K562 (cell line): ENCODE data around the gene DHRS4L2. TPM values are rescaled to one million over a fixed set of nuclear protein-coding genes. Genes with fewer than 3 reads are reported as not detected.
"Not testable (repeated sequence)": the region's sequence is repeated elsewhere in the genome, so short reads cannot be mapped to it uniquely, and the experiment has no call there.

Source experiments
- ATAC-seq: fragments of 200-7000 bp; cut with Tn5 transposase; 3 replicates; pipeline ENCODE4 v1.9.1; 2020; ENCODE audit warnings: moderate library complexity
- BruUV-seq: library from RNA; stranded (reverse); fragments of 400-500 nt; replicated peaks from 2 replicates; lab custom pipeline; 2021; lab: Mats Ljungman, UMichigan
- CTCF ChIA-PET: fragments of 300-600 bp; formaldehyde crosslinking; extraction: SDS; loops from one replicate; lab custom pipeline; 2021; ENCODE audit warnings: low intra/inter-chr PET ratio; lab: Yijun Ruan, JAX
- POLR2A ChIA-PET: fragments of 300-600, 350-650 bp; sonication (Branson Sonifier 250); formaldehyde crosslinking; extraction: SDS; loops from one replicate; lab custom pipeline; 2021; ENCODE audit warnings: antibody characterized with exemption, inconsistent platforms; lab: Yijun Ruan, JAX
- DNase-seq, 4 experiments: peaks; one replicate each; pipeline versions ENCODE4 v3.0.0 to v3.0.0-alpha.2; 2011 to 2018; ENCODE audit warnings: low spot score in 3 of 4, mixed read lengths in 3 of 4; ENCODE audit errors: extremely low read depth in 1 of 4
- FAIRE-seq: peaks from 2 replicates; lab custom pipeline; 2011; peaks lifted over from hg19 to GRCh38; lab: Jason Lieb, UNC
- H2AFZ ChIP-seq: 2 replicates; pipeline ENCODE4 v1.6.0; 2011; ENCODE audit warnings: low read depth, low read length, control low read depth, inconsistent platforms
- H3K27ac ChIP-seq: fragments of 200-600 bp; 3 replicates; pipeline ENCODE4 v1.8.0; 2011; ENCODE audit warnings: low read depth, mild to moderate bottlenecking, control low read depth, inconsistent platforms, low read length, moderate library complexity, mixed read lengths; ENCODE audit errors: extremely low read depth
- H3K27me3 ChIP-seq, 2 experiments: fragments of 300-600 bp in 1 of 2; 2 replicates in 1 of 2; 3 replicates in 1 of 2; pipeline versions ENCODE4 v1.6.0 to v1.8.0; 2011; ENCODE audit warnings: inconsistent platforms in 2 of 2, low read length in 2 of 2, mild to moderate bottlenecking in 1 of 2, mixed read lengths in 1 of 2, moderate library complexity in 1 of 2; ENCODE audit not compliant: control insufficient read depth in 2 of 2, insufficient read depth in 2 of 2
- H3K36me3 ChIP-seq: fragments of 300-600 bp; 3 replicates; pipeline ENCODE4 v1.8.0; 2011; ENCODE audit warnings: mild to moderate bottlenecking, low read length, inconsistent platforms; ENCODE audit not compliant: control insufficient read depth, insufficient read depth
- H3K4me1 ChIP-seq, 2 experiments: fragments of 200-600 bp in 1 of 2; replicated peaks in 1 of 2; 2 replicates in 1 of 2; 3 replicates in 1 of 2; pipeline versions ENCODE4 v1.5.1 to v1.8.0; 2011; ENCODE audit warnings: inconsistent platforms in 2 of 2, low read length in 2 of 2, mild to moderate bottlenecking in 1 of 2, mixed read lengths in 1 of 2, moderate library complexity in 1 of 2; ENCODE audit not compliant: control insufficient read depth in 2 of 2, insufficient read depth in 2 of 2
- H3K4me2 ChIP-seq: 2 replicates; pipeline ENCODE4 v1.6.1; 2011; ENCODE audit warnings: low read length, control low read depth, inconsistent platforms, mixed read lengths; ENCODE audit not compliant: insufficient read depth
- H3K4me3 ChIP-seq: fragments of 200-600 bp; sonication (generic), shearing (Covaris generic); 2 replicates; pipeline ENCODE4 v1.5.1; 2016; ENCODE audit warnings: control low read depth, inconsistent platforms
- H3K79me2 ChIP-seq: fragments of 200-600 bp; 3 replicates; pipeline ENCODE4 v1.8.0; 2011; ENCODE audit warnings: low read length, inconsistent platforms; ENCODE audit not compliant: control insufficient read depth, insufficient read depth
- H3K9ac ChIP-seq, 2 experiments: 2 replicates each; pipeline versions ENCODE4 v1.6.0 to v1.6.1; 2011; ENCODE audit warnings: low read depth in 2 of 2, low read length in 2 of 2, control low read depth in 1 of 2, inconsistent platforms in 1 of 2, mild to moderate bottlenecking in 1 of 2, mixed read lengths in 1 of 2; ENCODE audit not compliant: insufficient read depth in 1 of 2
- H3K9me1 ChIP-seq: one replicate; pipeline ENCODE4 v1.6.0; 2011; ENCODE audit warnings: inconsistent platforms, mild to moderate bottlenecking, low read length, moderate library complexity; ENCODE audit not compliant: control insufficient read depth, insufficient read depth
- H3K9me3 ChIP-seq: replicated peaks from 2 replicates; pipeline ENCODE4 v1.5.1; 2011; ENCODE audit warnings: low read depth, low read length, inconsistent platforms; ENCODE audit not compliant: control insufficient read depth, insufficient read depth
- H4K20me1 ChIP-seq: replicated peaks from 2 replicates; pipeline ENCODE4 v1.6.1; 2011; ENCODE audit warnings: low read length, inconsistent platforms, mixed read lengths; ENCODE audit not compliant: control insufficient read depth, insufficient read depth
- ARID1B ChIP-seq: fragments of 450-650 bp; IDR thresholded peaks from 2 replicates; pipeline ENCODE4 v1.6.1; 2016; ENCODE audit warnings: antibody characterized with exemption, mild to moderate bottlenecking, inconsistent platforms
- CBFA2T3 ChIP-seq: fragments of 450-650 bp; IDR thresholded peaks from 2 replicates; pipeline ENCODE4 v1.6.1; 2017
- CEBPB ChIP-seq: fragments of 450-650 bp; IDR thresholded peaks from 2 replicates; pipeline ENCODE4 v1.6.1; 2016; ENCODE audit warnings: missing genetic modification characterization, missing compliant biosample characterization
- CREB5 ChIP-seq: fragments of 250-450 bp; sonication (Bioruptor Pico); IDR thresholded peaks from 2 replicates; pipeline ENCODE4 v1.5.0; 2020; ENCODE audit warnings: mild to moderate bottlenecking
- MAFG ChIP-seq: fragments of 450-650 bp; conservative IDR thresholded peaks from 2 replicates; pipeline ENCODE4 v1.6.1; 2016; ENCODE audit warnings: missing genetic modification characterization, missing compliant biosample characterization
- NEUROD1 ChIP-seq: fragments of 150-350 bp; IDR thresholded peaks from 2 replicates; pipeline ENCODE4 v1.6.1; 2014; ENCODE audit warnings: borderline replicate concordance, low read length, low read depth; ENCODE audit not compliant: partially characterized antibody
- SNRNP70 ChIP-seq: fragments of 200-400 bp; formaldehyde crosslinking; optimal IDR thresholded peaks from 2 replicates; pipeline ENCODE3; 2017; ENCODE audit warnings: low read depth, low read length
- TCF3 ChIP-seq: sonication (generic); formaldehyde crosslinking; IDR thresholded peaks from 2 replicates; pipeline ENCODE4 v1.4.0; 2020; ENCODE audit warnings: mild to moderate bottlenecking, missing genetic modification reagents
- THAP7 ChIP-seq: fragments of 250-450 bp; sonication (Bioruptor Pico); IDR thresholded peaks from 2 replicates; pipeline ENCODE4 v1.5.0; 2021
- ZFP1 ChIP-seq: fragments of 450-650 bp; formaldehyde crosslinking; IDR thresholded peaks from 2 replicates; pipeline ENCODE4 v1.4.0; 2020; ENCODE audit warnings: mild to moderate bottlenecking, mixed read lengths
- ZNF217 ChIP-seq: sonication (generic); formaldehyde crosslinking; IDR thresholded peaks from 2 replicates; pipeline ENCODE4 v1.8.0; 2022; ENCODE audit warnings: mild to moderate bottlenecking, missing genetic modification reagents
- ZNF316 ChIP-seq: fragments of 450-650 bp; IDR thresholded peaks from 2 replicates; pipeline ENCODE4 v1.6.1; 2016
- ZNF76 ChIP-seq: fragments of 250-450 bp; sonication (Bioruptor Pico); IDR thresholded peaks from 2 replicates; pipeline ENCODE4 v1.4.0; 2020; ENCODE audit warnings: mild to moderate bottlenecking, moderate library complexity, borderline replicate concordance
- WGBS: fragments of 100-300 bp; shearing (Covaris generic); methylation state at CpG from one replicate; pipeline ENCODE4 v1.1.6; 2016; ENCODE audit warnings: low coverage, mixed read lengths; ENCODE audit not compliant: insufficient coverage; ENCODE audit errors: missing lambda C conversion rate; 5-methylcytosine and 5-hydroxymethylcytosine counted together
- in situ Hi-C: fragments of 300-500 bp; cut with MboI; formaldehyde crosslinking; loops from 4 replicates; pipeline ENCODE4 v1.15.0; 2018; ENCODE audit warnings: inconsistent platforms, mixed read lengths
- intact Hi-C: fragments of 100-400 bp; cut with micrococcal nuclease; formaldehyde crosslinking; loops from 2 replicates; pipeline ENCODE4 v1.14.2; 2022
- polyA plus RNA-seq, 8 experiments: library from polyadenylated mRNA; depleted of rRNA in 4 of 8; stranded (reverse) in 5 of 8; unstranded in 3 of 8; fragments of >200 nt; fragmentation: Nextera tagmentation in 2 of 8; fragmentation: Illumina TruSeq in 1 of 8; extraction: Ambion mirVana in 2 of 8; extraction: Trizol in 1 of 8; gene quantifications; 2 replicates each; pipeline versions ENCODE4 v1.2.1 to v1.2.3, GENCODE V29; 2011 to 2014; ENCODE audit warnings: inconsistent platforms in 1 of 8, missing spikeins in 1 of 8
- total RNA-seq, 7 experiments: library from RNA; depleted of rRNA in 6 of 7; stranded (reverse); fragments of >200 nt in 6 of 7; fragmentation: Illumina TruSeq in 2 of 7; extraction: Trizol in 2 of 7; gene quantifications; 2 replicates each; pipeline versions ENCODE4 v1.2.1 to v1.2.3, GENCODE V29; 2011 to 2021; ENCODE audit warnings: low replicate concordance in 1 of 7

The DHRS4L2 gene
- total and polyA plus RNA-seq, 9 of the 15 experiments (the other 6 are each of a cell fraction or from before 2014, with no cell fraction given): 2.3 to 13.7 (median 8.1) TPM

GRCh38 chr14:24032727-24033418 is 44.1 kb downstream of the DHRS4L2 start (continued):
- TF ChIP-seq NEUROD1 (no peak), ZNF316 (0 out of 2 replicates have a peak, but pooled peaks have one; percentile 16), CBFA2T3 (peak; percentile 67), THAP7 (no peak), SNRNP70 (no peak), ARID1B (peak; percentile 40; the same call in 1 of the 2 replicates), CREB5 (CRISPR knock-in tag) (no peak), MAFG (peak; percentile 34; the same call in 1 of the 2 replicates), ZNF76 (CRISPR knock-in tag) (no peak), CEBPB (tag) (peak; percentile 68), ZFP1 (CRISPR knock-in tag) (no peak), TCF3 (peak; percentile 47), ZNF217 (CRISPR knock-in tag) (no peak)
- TF ChIP-seq, all 486 proteins: peak for 13

- 7% methylated on average over 2 of the region's 4 CpGs for WGBS
- H4K20me1 ChIP-seq, H3K9me1 ChIP-seq, FAIRE-seq, H3K4me2 ChIP-seq, ATAC-seq, POLR2A ChIA-PET, H2AFZ ChIP-seq, H3K9ac ChIP-seq, in situ Hi-C loops, intact Hi-C loops, H3K27ac ChIP-seq, H3K9me3 ChIP-seq, H3K79me2 ChIP-seq, DNase-seq, BruUV-seq, H3K36me3 ChIP-seq, H3K27me3 ChIP-seq, CTCF ChIA-PET, H3K4me3 ChIP-seq, H3K4me1 ChIP-seq: not testable (repeated sequence)
Measured at GRCh38 chr14:24035769-24036168, 47.0 kb downstream of the DHRS4L2 start.
